HL-60 (cell line): Measurements from ENCODE around the gene TMIE.

Experiments used
- DNase-seq, 2 experiments: peaks; one replicate each; pipeline ENCODE4 v3.0.0-alpha.2; 2010 to 2020; ENCODE audit warnings: low read depth in 1 of 2, low spot score in 1 of 2
- H3K27ac ChIP-seq: fragments of 250-450 bp; sonication (Bioruptor Pico); replicated peaks from 2 replicates; pipeline ENCODE4 v1.5.1; 2020; ENCODE audit warnings: mild to moderate bottlenecking, moderate library complexity
- H3K27me3 ChIP-seq: fragments of 250-450 bp; sonication (Bioruptor Pico); 2 replicates; pipeline ENCODE4 v1.5.1; 2021; ENCODE audit warnings: mild to moderate bottlenecking, moderate library complexity; ENCODE audit not compliant: insufficient read depth, poor library complexity, severe bottlenecking
- H3K4me3 ChIP-seq: replicated peaks from 2 replicates; pipeline ENCODE4 v1.5.1; 2011; ENCODE audit warnings: mild to moderate bottlenecking, control low read depth, low read length; ENCODE audit not compliant: insufficient read depth
- GABPA ChIP-seq: IDR thresholded peaks from 2 replicates; pipeline ENCODE4 v1.6.1; 2012; ENCODE audit warnings: low read depth
- POLR2AphosphoS5 ChIP-seq: IDR thresholded peaks from 2 replicates; pipeline ENCODE4 v1.6.1; 2012; ENCODE audit warnings: low read depth
- SPI1 ChIP-seq: IDR thresholded peaks from 2 replicates; pipeline ENCODE4 v1.6.1; 2012; ENCODE audit warnings: low read depth, mild to moderate bottlenecking, borderline replicate concordance
- TF ChIP-seq, protein P1 (sequence below): IDR thresholded peaks from 2 replicates; pipeline ENCODE4 v1.6.1; 2012; ENCODE audit warnings: low read depth; ENCODE audit not compliant: insufficient replicate concordance
- TF ChIP-seq, protein P2 (sequence below): IDR thresholded peaks from one replicate; pipeline ENCODE4 v1.5.1; 2011; ENCODE audit warnings: low read length, control low read depth, inconsistent platforms; ENCODE audit not compliant: insufficient read depth

The TMIE gene

DNA sequence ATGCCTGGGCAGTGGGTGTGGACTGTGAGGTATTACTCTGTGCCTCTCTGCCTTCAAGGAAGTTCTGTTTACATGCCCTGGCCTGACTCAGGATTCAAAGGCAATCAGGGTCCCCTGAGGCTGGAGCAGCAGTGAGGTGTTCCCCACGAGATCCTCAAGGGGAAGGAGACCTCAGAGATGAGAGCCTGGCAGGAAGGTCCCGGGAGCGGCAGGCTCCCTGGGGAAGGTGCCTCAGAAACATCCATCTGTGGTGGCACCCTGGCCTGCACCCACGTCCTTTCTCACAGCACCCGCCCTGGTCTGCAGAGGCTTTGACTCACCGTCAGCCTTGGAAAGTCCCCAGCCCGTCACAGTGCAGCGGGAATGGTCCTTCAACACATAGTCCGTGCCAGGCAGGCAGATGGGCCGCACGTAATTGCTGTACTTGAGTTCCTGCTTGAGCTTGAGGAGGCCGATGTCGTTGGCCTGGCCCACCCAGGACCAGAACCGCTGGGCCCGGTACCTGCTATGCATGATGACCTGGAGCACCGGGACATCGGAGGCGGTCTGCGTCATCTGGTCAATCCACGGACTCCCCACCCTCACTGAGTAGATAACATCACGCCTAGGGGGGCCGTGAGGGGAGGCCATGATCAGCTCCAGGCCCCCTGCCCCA is 12.8 kb downstream of the TMIE start:
- Histone ChIP-seq H3K4me3 (no peak overlapping the region), H3K27me3 (no peaks in the 10 kb centered on the region), H3K27ac (no peak overlapping the region)
- DNase-seq: no peak
- TF ChIP-seq GABPA: no peak
- no peak for TF ChIP-seq SPI1
- TF ChIP-seq, protein P1, sequence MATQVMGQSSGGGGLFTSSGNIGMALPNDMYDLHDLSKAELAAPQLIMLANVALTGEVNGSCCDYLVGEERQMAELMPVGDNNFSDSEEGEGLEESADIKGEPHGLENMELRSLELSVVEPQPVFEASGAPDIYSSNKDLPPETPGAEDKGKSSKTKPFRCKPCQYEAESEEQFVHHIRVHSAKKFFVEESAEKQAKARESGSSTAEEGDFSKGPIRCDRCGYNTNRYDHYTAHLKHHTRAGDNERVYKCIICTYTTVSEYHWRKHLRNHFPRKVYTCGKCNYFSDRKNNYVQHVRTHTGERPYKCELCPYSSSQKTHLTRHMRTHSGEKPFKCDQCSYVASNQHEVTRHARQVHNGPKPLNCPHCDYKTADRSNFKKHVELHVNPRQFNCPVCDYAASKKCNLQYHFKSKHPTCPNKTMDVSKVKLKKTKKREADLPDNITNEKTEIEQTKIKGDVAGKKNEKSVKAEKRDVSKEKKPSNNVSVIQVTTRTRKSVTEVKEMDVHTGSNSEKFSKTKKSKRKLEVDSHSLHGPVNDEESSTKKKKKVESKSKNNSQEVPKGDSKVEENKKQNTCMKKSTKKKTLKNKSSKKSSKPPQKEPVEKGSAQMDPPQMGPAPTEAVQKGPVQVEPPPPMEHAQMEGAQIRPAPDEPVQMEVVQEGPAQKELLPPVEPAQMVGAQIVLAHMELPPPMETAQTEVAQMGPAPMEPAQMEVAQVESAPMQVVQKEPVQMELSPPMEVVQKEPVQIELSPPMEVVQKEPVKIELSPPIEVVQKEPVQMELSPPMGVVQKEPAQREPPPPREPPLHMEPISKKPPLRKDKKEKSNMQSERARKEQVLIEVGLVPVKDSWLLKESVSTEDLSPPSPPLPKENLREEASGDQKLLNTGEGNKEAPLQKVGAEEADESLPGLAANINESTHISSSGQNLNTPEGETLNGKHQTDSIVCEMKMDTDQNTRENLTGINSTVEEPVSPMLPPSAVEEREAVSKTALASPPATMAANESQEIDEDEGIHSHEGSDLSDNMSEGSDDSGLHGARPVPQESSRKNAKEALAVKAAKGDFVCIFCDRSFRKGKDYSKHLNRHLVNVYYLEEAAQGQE: no peak
- TF ChIP-seq, protein P2, sequence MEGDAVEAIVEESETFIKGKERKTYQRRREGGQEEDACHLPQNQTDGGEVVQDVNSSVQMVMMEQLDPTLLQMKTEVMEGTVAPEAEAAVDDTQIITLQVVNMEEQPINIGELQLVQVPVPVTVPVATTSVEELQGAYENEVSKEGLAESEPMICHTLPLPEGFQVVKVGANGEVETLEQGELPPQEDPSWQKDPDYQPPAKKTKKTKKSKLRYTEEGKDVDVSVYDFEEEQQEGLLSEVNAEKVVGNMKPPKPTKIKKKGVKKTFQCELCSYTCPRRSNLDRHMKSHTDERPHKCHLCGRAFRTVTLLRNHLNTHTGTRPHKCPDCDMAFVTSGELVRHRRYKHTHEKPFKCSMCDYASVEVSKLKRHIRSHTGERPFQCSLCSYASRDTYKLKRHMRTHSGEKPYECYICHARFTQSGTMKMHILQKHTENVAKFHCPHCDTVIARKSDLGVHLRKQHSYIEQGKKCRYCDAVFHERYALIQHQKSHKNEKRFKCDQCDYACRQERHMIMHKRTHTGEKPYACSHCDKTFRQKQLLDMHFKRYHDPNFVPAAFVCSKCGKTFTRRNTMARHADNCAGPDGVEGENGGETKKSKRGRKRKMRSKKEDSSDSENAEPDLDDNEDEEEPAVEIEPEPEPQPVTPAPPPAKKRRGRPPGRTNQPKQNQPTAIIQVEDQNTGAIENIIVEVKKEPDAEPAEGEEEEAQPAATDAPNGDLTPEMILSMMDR: no peak
- TF ChIP-seq POLR2AphosphoS5: no peak

- Histone ChIP-seq H3K27me3 (no peaks in the 10 kb centered on the region), H3K4me3 (no peak overlapping the region), H3K27ac (no peak overlapping the region)
- no peak for DNase-seq
- TF ChIP-seq, protein P1: no peak
- TF ChIP-seq GABPA (no peak), SPI1 (no peak), POLR2AphosphoS5 (no peak)
- TF ChIP-seq, protein P2: no peak
Measured at GRCh38 chr3:46714728-46715506, 13.7 kb downstream of the TMIE start.

GRCh38 chr3:46715507-46716175 is 14.4 kb downstream of the TMIE start:
- Histone ChIP-seq H3K27me3 (no peaks in the 10 kb centered on the region), H3K4me3 (no peak overlapping the region), H3K27ac (no peak overlapping the region)
- DNase-seq: no peak
- TF ChIP-seq SPI1 (no peak), GABPA (no peak), POLR2AphosphoS5 (no peak)
- TF ChIP-seq, protein P1: no peak
- TF ChIP-seq, protein P2: no peak
